WTC11 (cell line): ENCODE measurements around the gene PTAR1. TPM values are rescaled to one million over a fixed set of nuclear protein-coding genes. Genes with fewer than 3 reads are reported as not detected.

Experiments
- ATAC-seq: fragments of 200-7000 bp; cut with Tn5 transposase; 2 replicates; pipeline ENCODE4 v1.10.0; 2021; ENCODE audit warnings: mild to moderate bottlenecking, moderate library complexity
- CTCF ChIA-PET: fragments of 300-600 bp; sonication (Branson Sonifier 250); formaldehyde crosslinking; loops from one replicate; lab custom pipeline; 2021; ENCODE audit warnings: antibody characterized with exemption; lab: Charles Lee
- POLR2A ChIA-PET: fragments of 350-600 bp; sonication (Branson Sonifier 250); formaldehyde crosslinking; loops from one replicate; lab custom pipeline; 2021; ENCODE audit warnings: antibody characterized with exemption; lab: Charles Lee
- DNase-seq: peaks from one replicate; pipeline ENCODE4 v3.0.0; 2021; ENCODE audit warnings: low spot score
- H3K27ac Mint-ChIP-seq: 2 replicates; pipeline ENCODE4 v1.8.0; 2021; ENCODE audit warnings: mixed read lengths
- H3K27me3 Mint-ChIP-seq: 2 replicates; pipeline ENCODE4 v1.8.0; 2021; ENCODE audit warnings: low read depth, mild to moderate bottlenecking, moderate library complexity, mixed read lengths
- H3K36me3 Mint-ChIP-seq: 2 replicates; pipeline ENCODE4 v1.8.0; 2021; ENCODE audit warnings: mixed read lengths
- H3K4me1 Mint-ChIP-seq: 2 replicates; pipeline ENCODE4 v1.8.0; 2022; ENCODE audit warnings: mixed read lengths
- H3K4me3 Mint-ChIP-seq: 2 replicates; pipeline ENCODE4 v1.8.0; 2021; ENCODE audit warnings: mild to moderate bottlenecking, moderate library complexity, mixed read lengths
- H3K9me3 Mint-ChIP-seq: 2 replicates; pipeline ENCODE4 v1.8.0; 2021; ENCODE audit warnings: mixed read lengths
- CREM ChIP-seq: sonication (generic); formaldehyde crosslinking; IDR thresholded peaks from 2 replicates; pipeline ENCODE4 v1.8.1; 2022; ENCODE audit warnings: mild to moderate bottlenecking, missing genetic modification reagents, moderate library complexity
- ESRRA ChIP-seq: sonication (generic); formaldehyde crosslinking; IDR thresholded peaks from 2 replicates; pipeline ENCODE4 v1.8.1; 2022; ENCODE audit warnings: mild to moderate bottlenecking, missing genetic modification reagents, borderline replicate concordance
- FOXP1 ChIP-seq: sonication (generic); formaldehyde crosslinking; IDR thresholded peaks from 2 replicates; pipeline ENCODE4 v1.8.0; 2022; ENCODE audit warnings: missing genetic modification reagents, mild to moderate bottlenecking, moderate library complexity, borderline replicate concordance
- GRHL2 ChIP-seq: fragments of 250-450 bp; sonication (Bioruptor Pico); IDR thresholded peaks from 2 replicates; pipeline ENCODE4 v1.8.0; 2022; ENCODE audit warnings: mild to moderate bottlenecking, moderate library complexity; ENCODE audit not compliant: insufficient replicate concordance, severe bottlenecking
- IRF2 ChIP-seq: sonication (generic); formaldehyde crosslinking; IDR thresholded peaks from 2 replicates; pipeline ENCODE4 v1.8.0; 2022; ENCODE audit warnings: low read depth, missing genetic modification reagents, borderline replicate concordance
- KAT7 ChIP-seq: sonication (generic); formaldehyde crosslinking; IDR thresholded peaks from 2 replicates; pipeline ENCODE4 v1.8.1; 2023; ENCODE audit warnings: missing genetic modification reagents, mild to moderate bottlenecking, borderline replicate concordance
- MXD4 ChIP-seq: fragments of 250-450 bp; sonication (Bioruptor Pico); IDR thresholded peaks from 2 replicates; pipeline ENCODE4 v1.8.0; 2021; ENCODE audit warnings: mild to moderate bottlenecking, moderate library complexity, borderline replicate concordance
- NFYB ChIP-seq: sonication (generic); formaldehyde crosslinking; conservative IDR thresholded peaks from 2 replicates; pipeline ENCODE4 v1.8.0; 2022; ENCODE audit warnings: low read depth, missing genetic modification reagents
- NR1H2 ChIP-seq: sonication (generic); formaldehyde crosslinking; IDR thresholded peaks from 2 replicates; pipeline ENCODE4 v1.9.0; 2021; ENCODE audit warnings: mild to moderate bottlenecking, moderate library complexity, missing genetic modification reagents
- NR3C1 ChIP-seq: sonication (generic); formaldehyde crosslinking; conservative IDR thresholded peaks from 2 replicates; pipeline ENCODE4 v1.8.1; 2023; ENCODE audit warnings: low read depth, mild to moderate bottlenecking, missing genetic modification reagents
- PRRX2 ChIP-seq: fragments of 250-450 bp; sonication (Bioruptor Pico); IDR thresholded peaks from 2 replicates; pipeline ENCODE4 v1.8.0; 2021; ENCODE audit warnings: mild to moderate bottlenecking
- SMAD3 ChIP-seq: sonication (generic); formaldehyde crosslinking; IDR thresholded peaks from 2 replicates; pipeline ENCODE4 v1.8.0; 2022; ENCODE audit warnings: missing genetic modification reagents, mild to moderate bottlenecking, borderline replicate concordance
- TCF7 ChIP-seq: sonication (generic); formaldehyde crosslinking; IDR thresholded peaks from 2 replicates; pipeline ENCODE4 v1.8.0; 2022; ENCODE audit warnings: mild to moderate bottlenecking, low read depth, missing genetic modification reagents, moderate library complexity
- TEAD4 ChIP-seq: sonication (generic); formaldehyde crosslinking; IDR thresholded peaks from 2 replicates; pipeline ENCODE4 v1.8.0; 2022; ENCODE audit warnings: mild to moderate bottlenecking, missing genetic modification reagents
- ZNF263 ChIP-seq: sonication (generic); formaldehyde crosslinking; IDR thresholded peaks from 2 replicates; pipeline ENCODE4 v1.8.1; 2022; ENCODE audit warnings: low read depth, mild to moderate bottlenecking, moderate library complexity, missing genetic modification reagents
- ZNF317 ChIP-seq: sonication (generic); formaldehyde crosslinking; IDR thresholded peaks from 2 replicates; pipeline ENCODE4 v1.8.1; 2023; ENCODE audit warnings: low read depth, mild to moderate bottlenecking, moderate library complexity, missing genetic modification reagents, borderline replicate concordance
- total RNA-seq: library from RNA; stranded (reverse); gene quantifications from 3 replicates; pipeline ENCODE4 v1.2.3, GENCODE V29; 2021
- TF ChIP-seq, protein P1 (sequence below): sonication (generic); formaldehyde crosslinking; IDR thresholded peaks from 2 replicates; pipeline ENCODE4 v1.8.1; 2023; ENCODE audit warnings: mild to moderate bottlenecking, missing genetic modification reagents
- TF ChIP-seq, protein P2 (sequence below): sonication (generic); formaldehyde crosslinking; IDR thresholded peaks from 2 replicates; pipeline ENCODE4 v1.8.1; 2022; ENCODE audit warnings: mild to moderate bottlenecking, moderate library complexity, missing genetic modification reagents
- TF ChIP-seq, protein P3 (sequence below): fragments of 200-600 bp; IDR thresholded peaks from 2 replicates; pipeline ENCODE4 v1.8.0; 2022; ENCODE audit warnings: antibody characterized with exemption
- TF ChIP-seq, protein P4 (sequence below): sonication (generic); formaldehyde crosslinking; IDR thresholded peaks from 2 replicates; pipeline ENCODE4 v1.8.1; 2022; ENCODE audit warnings: missing genetic modification reagents, borderline replicate concordance
- TF ChIP-seq, protein P5 (sequence below): sonication (generic); formaldehyde crosslinking; IDR thresholded peaks from 2 replicates; pipeline ENCODE4 v1.8.0; 2023; ENCODE audit warnings: mild to moderate bottlenecking, missing genetic modification reagents
- TF ChIP-seq, protein P6 (sequence below): sonication (generic); formaldehyde crosslinking; IDR thresholded peaks from 2 replicates; pipeline ENCODE4 v1.8.1; 2023; ENCODE audit warnings: mild to moderate bottlenecking, missing genetic modification reagents, moderate library complexity
- TF ChIP-seq, protein P7 (sequence below): sonication (generic); formaldehyde crosslinking; IDR thresholded peaks from 2 replicates; pipeline ENCODE4 v1.8.0; 2022; ENCODE audit warnings: mild to moderate bottlenecking, missing genetic modification reagents

The PTAR1 gene
- total RNA-seq, 1 experiment from 2014 or later = 90.8 TPM

DNA sequence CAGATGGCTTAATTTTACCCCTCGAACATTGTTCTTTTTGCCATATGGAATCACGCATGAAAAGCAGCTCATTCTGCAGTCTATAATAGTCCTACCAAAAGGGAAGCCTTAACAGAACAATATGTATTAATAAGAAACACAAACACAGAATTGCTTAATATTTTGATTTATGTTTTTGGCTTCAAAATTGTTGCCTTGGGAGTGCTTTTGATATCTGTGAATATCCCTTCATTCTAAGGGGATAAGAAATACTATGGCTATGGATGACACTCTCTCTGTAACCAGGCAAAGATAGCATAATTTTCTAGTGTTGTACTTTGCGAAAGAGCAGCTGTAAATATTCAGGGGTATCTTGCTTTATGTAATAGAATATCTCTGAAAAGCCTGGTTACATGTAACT, 34.5 kb upstream of the PTAR1 start:
- DNase-seq = no peak
- POLR2A ChIA-PET = no interaction called here
- H3K27ac Mint-ChIP-seq = no peak overlapping the region
- no peak overlapping the region for H3K4me3 Mint-ChIP-seq
- TF ChIP-seq, protein P1, sequence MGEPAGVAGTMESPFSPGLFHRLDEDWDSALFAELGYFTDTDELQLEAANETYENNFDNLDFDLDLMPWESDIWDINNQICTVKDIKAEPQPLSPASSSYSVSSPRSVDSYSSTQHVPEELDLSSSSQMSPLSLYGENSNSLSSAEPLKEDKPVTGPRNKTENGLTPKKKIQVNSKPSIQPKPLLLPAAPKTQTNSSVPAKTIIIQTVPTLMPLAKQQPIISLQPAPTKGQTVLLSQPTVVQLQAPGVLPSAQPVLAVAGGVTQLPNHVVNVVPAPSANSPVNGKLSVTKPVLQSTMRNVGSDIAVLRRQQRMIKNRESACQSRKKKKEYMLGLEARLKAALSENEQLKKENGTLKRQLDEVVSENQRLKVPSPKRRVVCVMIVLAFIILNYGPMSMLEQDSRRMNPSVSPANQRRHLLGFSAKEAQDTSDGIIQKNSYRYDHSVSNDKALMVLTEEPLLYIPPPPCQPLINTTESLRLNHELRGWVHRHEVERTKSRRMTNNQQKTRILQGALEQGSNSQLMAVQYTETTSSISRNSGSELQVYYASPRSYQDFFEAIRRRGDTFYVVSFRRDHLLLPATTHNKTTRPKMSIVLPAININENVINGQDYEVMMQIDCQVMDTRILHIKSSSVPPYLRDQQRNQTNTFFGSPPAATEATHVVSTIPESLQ = no peak
- TF ChIP-seq, protein P2, sequence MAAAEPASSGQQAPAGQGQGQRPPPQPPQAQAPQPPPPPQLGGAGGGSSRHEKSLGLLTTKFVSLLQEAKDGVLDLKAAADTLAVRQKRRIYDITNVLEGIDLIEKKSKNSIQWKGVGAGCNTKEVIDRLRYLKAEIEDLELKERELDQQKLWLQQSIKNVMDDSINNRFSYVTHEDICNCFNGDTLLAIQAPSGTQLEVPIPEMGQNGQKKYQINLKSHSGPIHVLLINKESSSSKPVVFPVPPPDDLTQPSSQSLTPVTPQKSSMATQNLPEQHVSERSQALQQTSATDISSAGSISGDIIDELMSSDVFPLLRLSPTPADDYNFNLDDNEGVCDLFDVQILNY (CRISPR knock-in tag) = no peak
- TF ChIP-seq CREM (CRISPR knock-in tag) (no peak), ESRRA (CRISPR knock-in tag) (no peak), SMAD3 (CRISPR knock-in tag) (no peak), ZNF263 (CRISPR knock-in tag) (no peak), NR1H2 (no peak), TEAD4 (CRISPR knock-in tag) (no peak), FOXP1 (CRISPR knock-in tag) (no peak), IRF2 (CRISPR knock-in tag) (no peak), ZNF317 (CRISPR knock-in tag) (no peak)
- TF ChIP-seq, protein P3, sequence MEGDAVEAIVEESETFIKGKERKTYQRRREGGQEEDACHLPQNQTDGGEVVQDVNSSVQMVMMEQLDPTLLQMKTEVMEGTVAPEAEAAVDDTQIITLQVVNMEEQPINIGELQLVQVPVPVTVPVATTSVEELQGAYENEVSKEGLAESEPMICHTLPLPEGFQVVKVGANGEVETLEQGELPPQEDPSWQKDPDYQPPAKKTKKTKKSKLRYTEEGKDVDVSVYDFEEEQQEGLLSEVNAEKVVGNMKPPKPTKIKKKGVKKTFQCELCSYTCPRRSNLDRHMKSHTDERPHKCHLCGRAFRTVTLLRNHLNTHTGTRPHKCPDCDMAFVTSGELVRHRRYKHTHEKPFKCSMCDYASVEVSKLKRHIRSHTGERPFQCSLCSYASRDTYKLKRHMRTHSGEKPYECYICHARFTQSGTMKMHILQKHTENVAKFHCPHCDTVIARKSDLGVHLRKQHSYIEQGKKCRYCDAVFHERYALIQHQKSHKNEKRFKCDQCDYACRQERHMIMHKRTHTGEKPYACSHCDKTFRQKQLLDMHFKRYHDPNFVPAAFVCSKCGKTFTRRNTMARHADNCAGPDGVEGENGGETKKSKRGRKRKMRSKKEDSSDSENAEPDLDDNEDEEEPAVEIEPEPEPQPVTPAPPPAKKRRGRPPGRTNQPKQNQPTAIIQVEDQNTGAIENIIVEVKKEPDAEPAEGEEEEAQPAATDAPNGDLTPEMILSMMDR = no peak
- TF ChIP-seq, protein P4, sequence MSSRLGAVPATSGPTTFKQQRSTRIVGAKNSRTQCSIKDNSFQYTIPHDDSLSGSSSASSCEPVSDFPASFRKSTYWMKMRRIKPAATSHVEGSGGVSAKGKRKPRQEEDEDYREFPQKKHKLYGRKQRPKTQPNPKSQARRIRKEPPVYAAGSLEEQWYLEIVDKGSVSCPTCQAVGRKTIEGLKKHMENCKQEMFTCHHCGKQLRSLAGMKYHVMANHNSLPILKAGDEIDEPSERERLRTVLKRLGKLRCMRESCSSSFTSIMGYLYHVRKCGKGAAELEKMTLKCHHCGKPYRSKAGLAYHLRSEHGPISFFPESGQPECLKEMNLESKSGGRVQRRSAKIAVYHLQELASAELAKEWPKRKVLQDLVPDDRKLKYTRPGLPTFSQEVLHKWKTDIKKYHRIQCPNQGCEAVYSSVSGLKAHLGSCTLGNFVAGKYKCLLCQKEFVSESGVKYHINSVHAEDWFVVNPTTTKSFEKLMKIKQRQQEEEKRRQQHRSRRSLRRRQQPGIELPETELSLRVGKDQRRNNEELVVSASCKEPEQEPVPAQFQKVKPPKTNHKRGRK (CRISPR knock-in tag) = no peak
- TF ChIP-seq, protein P5, sequence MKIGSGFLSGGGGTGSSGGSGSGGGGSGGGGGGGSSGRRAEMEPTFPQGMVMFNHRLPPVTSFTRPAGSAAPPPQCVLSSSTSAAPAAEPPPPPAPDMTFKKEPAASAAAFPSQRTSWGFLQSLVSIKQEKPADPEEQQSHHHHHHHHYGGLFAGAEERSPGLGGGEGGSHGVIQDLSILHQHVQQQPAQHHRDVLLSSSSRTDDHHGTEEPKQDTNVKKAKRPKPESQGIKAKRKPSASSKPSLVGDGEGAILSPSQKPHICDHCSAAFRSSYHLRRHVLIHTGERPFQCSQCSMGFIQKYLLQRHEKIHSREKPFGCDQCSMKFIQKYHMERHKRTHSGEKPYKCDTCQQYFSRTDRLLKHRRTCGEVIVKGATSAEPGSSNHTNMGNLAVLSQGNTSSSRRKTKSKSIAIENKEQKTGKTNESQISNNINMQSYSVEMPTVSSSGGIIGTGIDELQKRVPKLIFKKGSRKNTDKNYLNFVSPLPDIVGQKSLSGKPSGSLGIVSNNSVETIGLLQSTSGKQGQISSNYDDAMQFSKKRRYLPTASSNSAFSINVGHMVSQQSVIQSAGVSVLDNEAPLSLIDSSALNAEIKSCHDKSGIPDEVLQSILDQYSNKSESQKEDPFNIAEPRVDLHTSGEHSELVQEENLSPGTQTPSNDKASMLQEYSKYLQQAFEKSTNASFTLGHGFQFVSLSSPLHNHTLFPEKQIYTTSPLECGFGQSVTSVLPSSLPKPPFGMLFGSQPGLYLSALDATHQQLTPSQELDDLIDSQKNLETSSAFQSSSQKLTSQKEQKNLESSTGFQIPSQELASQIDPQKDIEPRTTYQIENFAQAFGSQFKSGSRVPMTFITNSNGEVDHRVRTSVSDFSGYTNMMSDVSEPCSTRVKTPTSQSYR (CRISPR knock-in tag) = no peak
- TF ChIP-seq, protein P6, sequence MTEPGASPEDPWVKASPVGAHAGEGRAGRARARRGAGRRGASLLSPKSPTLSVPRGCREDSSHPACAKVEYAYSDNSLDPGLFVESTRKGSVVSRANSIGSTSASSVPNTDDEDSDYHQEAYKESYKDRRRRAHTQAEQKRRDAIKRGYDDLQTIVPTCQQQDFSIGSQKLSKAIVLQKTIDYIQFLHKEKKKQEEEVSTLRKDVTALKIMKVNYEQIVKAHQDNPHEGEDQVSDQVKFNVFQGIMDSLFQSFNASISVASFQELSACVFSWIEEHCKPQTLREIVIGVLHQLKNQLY = no peak
- TF ChIP-seq, all 79 proteins: peak for 0
- no peak for ATAC-seq
- Mint-ChIP-seq H3K4me1 (0 out of 2 replicates have a peak, but pooled peaks cover 3% of the 10 kb centered on the region), H3K36me3 (peaks cover 6% of the 10 kb centered on the region), H3K27me3 (no peaks in the 10 kb centered on the region), H3K9me3 (peaks cover 7% of the 10 kb centered on the region)
- CTCF ChIA-PET = interaction anchor here (1.3 kb wide), 1 partner anchor 15 kb away, joined by 3 read pairs; no protein-coding TSS in a partner anchor

DNA sequence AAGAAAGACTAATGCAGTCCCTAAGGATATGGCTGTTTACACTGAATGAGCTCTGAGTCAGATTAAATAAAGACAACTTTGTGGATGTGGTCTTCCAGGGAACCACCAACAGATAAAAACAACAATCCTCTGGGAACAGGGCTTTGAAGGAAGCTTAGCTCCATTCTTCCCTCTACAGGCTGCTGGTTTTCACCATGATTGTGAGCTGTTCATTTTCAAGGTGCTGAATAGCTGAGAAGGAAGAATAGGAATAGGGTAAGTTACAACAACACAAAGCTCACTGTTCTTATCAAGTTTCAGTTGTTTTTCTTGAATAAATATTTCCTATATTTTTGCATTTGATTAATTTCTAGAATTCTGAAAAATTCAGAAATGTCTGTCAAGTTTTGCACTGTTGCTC, 25.9 kb upstream of the PTAR1 start:
- Mint-ChIP-seq H3K27me3 (no peaks in the 10 kb centered on the region), H3K9me3 (peaks cover 3% of the 10 kb centered on the region; the same call in 1 of the 2 replicates)
- POLR2A ChIA-PET = no interaction called here
- TF ChIP-seq PRRX2 (CRISPR knock-in tag) (no peak), KAT7 (CRISPR knock-in tag) (no peak), GRHL2 (CRISPR knock-in tag) (no peak), TCF7 (CRISPR knock-in tag) (no peak), NFYB (CRISPR knock-in tag) (no peak), NR3C1 (CRISPR knock-in tag) (no peak), MXD4 (CRISPR knock-in tag) (no peak)
- TF ChIP-seq, protein P7, sequence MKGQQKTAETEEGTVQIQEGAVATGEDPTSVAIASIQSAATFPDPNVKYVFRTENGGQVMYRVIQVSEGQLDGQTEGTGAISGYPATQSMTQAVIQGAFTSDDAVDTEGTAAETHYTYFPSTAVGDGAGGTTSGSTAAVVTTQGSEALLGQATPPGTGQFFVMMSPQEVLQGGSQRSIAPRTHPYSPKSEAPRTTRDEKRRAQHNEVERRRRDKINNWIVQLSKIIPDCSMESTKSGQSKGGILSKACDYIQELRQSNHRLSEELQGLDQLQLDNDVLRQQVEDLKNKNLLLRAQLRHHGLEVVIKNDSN (CRISPR knock-in tag) = no peak
- TF ChIP-seq, all 79 proteins: peak for 0
- Mint-ChIP-seq H3K4me3 (no peak overlapping the region), H3K36me3 (no peaks in the 10 kb centered on the region), H3K27ac (no peak overlapping the region), H3K4me1 (no peaks in the 10 kb centered on the region)
- DNase-seq (no peak), ATAC-seq (peak; percentile 85)
- CTCF ChIA-PET = interaction anchor here (0.6 to 2.3 kb wide), 4 partner anchors 20 to 40 kb away, joined by 3 to 9 read pairs (median 6); no protein-coding TSS in a partner anchor
